GM21367 (cell line): ENCODE results near the gene FIGNL2.
"Not testable (repeated sequence)": the region's sequence is repeated elsewhere in the genome, so short reads cannot be mapped to it uniquely, and the experiment has no call there.

ENCODE experiments used
- ATAC-seq: cut with Tn5 transposase; IDR thresholded peaks from one replicate; pipeline ENCODE4 v1.9.1; 2021; ENCODE audit not compliant: unreplicated experiment

FIGNL2 gene

DNA sequence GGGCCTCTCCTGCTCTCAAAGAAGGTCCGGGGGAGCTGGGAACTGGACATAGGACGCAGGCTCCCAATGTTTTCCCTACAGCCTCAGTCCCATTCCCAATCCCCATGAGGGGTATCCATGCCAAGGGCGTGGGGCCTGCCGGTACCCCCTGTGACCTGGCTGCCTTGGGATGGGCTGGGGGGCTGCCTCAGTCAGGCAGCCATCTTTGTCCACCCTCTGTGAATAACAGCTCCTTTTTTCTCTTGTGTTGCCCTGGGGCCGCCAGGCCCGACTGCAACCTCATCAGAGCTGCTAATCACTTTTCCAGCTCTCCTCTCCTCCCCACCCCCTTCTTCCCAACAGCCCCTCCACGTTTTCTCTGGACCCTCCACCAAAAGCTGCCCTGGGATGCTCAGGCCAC is 11.2 kb downstream of the FIGNL2 start:
- ATAC-seq: no peak

GRCh38 chr12:51836827-51837173 is 11.7 kb downstream of the FIGNL2 start:
- no peak for ATAC-seq

DNA sequence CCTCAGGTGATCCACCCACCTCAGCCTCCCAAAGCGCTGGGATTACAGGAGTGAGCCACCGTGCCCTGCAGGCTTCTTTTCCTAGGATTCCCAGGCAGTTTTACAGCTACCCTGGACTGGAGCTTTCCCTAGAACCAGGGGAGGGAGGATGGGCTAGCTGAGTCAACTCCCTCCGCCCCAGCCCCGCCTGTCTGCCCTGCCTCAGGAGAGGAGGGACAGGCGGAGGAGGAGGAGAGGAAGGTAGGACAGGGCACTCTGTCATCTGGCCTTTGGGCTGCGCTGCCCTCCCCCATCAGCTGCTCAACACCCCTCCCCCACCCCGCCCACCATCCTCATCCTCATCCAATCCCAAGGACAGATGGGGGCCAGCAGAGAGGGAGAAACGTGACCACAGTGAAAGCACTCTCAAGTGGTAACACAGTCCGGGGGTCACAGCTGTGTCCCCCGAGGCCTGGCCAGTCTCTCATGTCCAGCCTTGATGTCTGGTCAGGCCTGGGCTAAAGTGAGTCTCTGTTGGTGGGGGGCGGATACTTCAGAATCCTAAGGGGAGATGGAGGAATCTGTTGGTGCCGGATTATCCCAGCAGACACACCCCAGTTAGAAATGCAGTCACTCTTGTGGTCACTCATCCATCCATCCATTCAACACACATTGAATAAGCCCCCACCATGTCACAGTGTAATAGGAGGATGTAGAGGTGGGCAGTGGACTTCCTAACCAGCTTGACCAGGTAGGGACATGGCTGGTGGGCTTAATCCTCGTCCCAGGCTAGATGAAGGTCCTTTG is 12.3 kb downstream of the FIGNL2 start:
- ATAC-seq: no peak

DNA sequence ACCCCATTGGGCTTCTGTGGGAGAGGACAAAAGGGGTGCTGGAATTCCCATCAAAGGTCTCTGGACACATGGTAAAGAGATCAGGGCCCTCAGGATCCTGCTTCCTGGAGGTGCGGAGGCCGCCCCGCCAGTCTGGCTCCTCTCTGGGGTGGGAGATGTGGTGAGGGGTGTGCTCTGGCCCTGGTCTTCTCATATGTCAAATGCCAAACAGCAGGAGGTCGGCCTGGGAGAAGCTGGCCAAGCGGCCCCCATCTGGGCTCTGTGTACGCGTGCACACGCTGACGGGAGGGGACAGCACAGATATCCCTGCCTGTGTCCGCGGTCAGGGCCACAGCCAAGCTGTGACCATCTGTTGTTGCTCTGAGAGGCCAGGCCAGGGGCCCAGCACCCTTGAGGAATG is 14.1 kb downstream of the FIGNL2 start:
- ATAC-seq: no peak

GRCh38 chr12:51833448-51834227 is 14.9 kb downstream of the FIGNL2 start:
- no peak for ATAC-seq

- no peak for ATAC-seq
Measured at GRCh38 chr12:51832354-51833107, 16.0 kb downstream of the FIGNL2 start.

GRCh38 chr12:51831817-51832216 is 16.7 kb downstream of the FIGNL2 start:
- ATAC-seq: not testable (repeated sequence)

DNA sequence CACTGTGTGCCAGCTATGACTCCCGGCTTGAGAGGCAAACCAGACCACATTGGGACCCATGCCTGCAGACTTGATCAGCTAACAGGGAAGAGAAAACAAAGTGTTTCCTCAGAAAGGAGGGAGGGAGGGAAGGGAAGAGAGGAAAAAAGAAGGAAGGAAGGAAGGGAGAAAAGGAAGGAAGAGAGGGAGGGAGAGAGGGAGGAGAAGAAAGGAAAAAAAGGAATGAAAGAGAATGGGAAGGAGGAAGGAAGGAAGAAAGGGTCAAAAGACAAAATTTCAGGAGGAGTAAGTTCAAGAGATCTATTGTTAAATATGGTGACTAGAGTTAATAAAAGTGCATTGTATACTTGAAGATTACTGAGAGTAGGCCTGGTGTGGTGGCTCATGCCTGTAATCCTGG is 18.9 kb downstream of the FIGNL2 start:
- ATAC-seq: no peak

GRCh38 chr12:51829011-51829481 is 19.5 kb downstream of the FIGNL2 start:
- ATAC-seq: no peak

GRCh38 chr12:51827925-51828818 is 20.3 kb downstream of the FIGNL2 start:
- ATAC-seq: no peak

DNA sequence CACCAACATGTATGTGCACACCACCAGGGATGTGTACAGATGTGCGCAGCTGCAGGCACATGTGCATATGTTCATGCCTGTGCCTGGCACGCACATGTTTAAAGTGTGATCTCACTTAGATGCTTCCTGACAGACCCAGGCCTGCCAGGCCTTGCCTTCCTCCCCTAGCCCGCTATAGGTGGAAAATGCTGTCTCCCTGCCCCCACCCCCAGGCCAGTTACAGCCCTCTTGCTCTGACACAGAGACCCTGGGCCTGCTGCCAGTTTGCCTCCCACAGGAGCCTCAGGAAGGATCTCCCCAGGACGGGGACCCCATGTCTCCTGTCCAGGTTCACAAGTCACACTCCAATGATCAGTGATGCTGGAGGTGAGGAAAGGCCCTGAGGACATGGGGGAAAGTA is 21.6 kb downstream of the FIGNL2 start:
- ATAC-seq: no peak

DNA sequence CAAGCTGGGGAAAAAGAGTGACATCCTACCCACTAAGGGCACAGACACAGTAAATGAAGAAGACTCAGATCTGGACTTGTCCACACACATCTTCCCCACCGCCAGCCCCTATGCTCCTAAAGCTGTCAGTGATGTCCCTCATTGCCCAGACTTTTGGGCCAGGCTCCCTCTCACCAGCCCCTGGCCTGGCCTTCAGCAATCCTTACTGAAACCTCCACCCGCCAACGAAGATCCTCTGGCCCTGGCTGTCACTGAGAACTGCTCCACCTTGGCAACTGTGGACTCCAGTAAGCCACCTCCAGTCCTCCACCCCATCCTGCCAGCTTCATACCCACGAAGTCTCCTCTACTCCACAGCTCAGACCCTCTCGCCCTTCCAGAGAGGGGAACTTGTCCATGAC is 23.3 kb downstream of the FIGNL2 start:
- no peak for ATAC-seq

- no peak for ATAC-seq
Measured at GRCh38 chr12:51823875-51824565, 24.5 kb downstream of the FIGNL2 start.

GRCh38 chr12:51822956-51823355 is 25.6 kb downstream of the FIGNL2 start:
- ATAC-seq: no peak

DNA sequence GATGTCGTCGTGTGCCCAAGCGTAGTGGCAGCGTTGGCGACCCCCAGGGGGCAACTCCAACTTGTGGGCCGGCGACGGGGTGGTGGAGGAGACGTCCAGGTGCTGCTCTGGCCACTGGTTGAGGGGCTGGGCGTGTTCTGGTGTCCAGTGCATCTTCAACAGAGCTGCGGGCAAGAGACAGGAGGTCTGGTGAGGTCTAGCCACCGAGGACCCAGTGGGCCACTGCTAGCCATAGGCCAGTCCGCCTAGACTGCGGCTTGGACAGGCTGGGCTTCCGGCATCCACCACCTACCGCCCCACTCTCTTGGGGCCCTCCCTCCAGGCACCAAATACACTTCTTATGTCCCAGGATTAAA is 26.3 kb downstream of the FIGNL2 start:
- no peak for ATAC-seq

- no peak for ATAC-seq
Measured at GRCh38 chr12:51821440-51822260, 26.9 kb downstream of the FIGNL2 start.

DNA sequence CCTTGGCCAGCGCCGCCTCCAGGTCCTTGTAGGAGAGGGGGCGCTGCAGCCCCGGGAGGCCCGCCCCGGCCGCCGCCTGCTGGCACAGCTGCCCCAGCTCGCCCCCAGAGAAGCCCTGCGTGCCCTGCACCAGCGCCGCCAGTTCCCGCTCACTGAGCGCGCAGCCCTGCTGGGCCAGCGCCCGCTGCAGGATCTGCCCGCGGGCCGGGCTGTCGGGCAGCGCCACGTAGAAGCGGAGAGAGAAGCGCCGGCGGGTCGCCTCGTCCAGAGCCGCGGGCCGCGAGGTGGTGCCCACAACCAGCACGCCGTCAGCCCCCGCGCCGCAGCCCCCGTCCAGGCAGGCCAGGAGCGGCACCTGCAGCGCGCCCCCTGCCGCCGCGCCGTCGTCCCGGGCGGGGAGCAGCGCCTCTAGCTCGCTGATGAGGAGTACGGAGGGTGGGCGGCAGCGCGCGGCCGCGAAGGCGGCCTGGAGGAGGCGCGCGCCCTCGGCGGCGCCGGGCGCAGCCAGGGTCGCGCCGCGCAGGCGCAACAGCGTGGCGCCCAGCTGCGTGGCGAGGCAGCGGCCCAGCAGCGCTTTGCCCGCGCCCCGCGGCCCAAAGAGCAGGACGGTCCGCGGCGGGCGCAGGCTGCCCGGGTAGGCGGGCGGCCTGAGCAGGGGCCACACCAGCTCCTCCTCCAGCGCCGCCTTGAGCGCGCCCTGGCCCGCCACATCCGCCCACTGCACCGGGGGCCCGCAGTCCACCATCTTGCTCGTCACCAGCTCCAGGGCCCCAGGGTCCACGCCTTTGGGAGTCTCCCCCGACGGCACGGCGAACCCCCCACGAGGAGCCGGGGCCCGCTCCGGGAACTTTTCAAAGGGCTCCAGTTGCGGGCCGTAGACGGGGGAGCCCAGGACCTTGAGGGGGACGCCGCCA is 27.7 kb downstream of the FIGNL2 start:
- no peak for ATAC-seq
